Lung (tissue), 12 donors: ENCODE measurements around the gene TAF6. TPM values are rescaled to one million over a fixed set of nuclear protein-coding genes. Genes with fewer than 3 reads are reported as not detected.

Source experiments
- ATAC-seq: fragments of 200-7000 bp; cut with Tn5 transposase; one replicate; pipeline ENCODE4 v1.9.1; 2020; ENCODE audit warnings: moderate number of reproducible peaks; ENCODE audit not compliant: insufficient read depth, low FRiP score
- DNase-seq, 3 donors: peaks; one replicate each; pipeline ENCODE4 v3.0.0-alpha.2; 2013 to 2017
- H3K27ac ChIP-seq, 2 donors: one replicate each; pipeline ENCODE4 v1.5.1; 2013; ENCODE audit warnings: mild to moderate bottlenecking in 2 of 2, moderate library complexity in 2 of 2, control low read depth in 1 of 2, inconsistent platforms in 1 of 2, low read depth in 1 of 2, low read length in 1 of 2
- H3K27me3 ChIP-seq, 3 donors: one replicate each; pipeline ENCODE4 v1.5.1; 2013; ENCODE audit warnings: low read length in 2 of 3; ENCODE audit not compliant: control insufficient read depth in 3 of 3, insufficient read depth in 3 of 3
- H3K36me3 ChIP-seq, 4 donors: one replicate each; pipeline ENCODE4 v1.5.1; 2013; ENCODE audit warnings: low read length in 4 of 4, mild to moderate bottlenecking in 1 of 4, moderate library complexity in 1 of 4; ENCODE audit not compliant: control insufficient read depth in 4 of 4, insufficient read depth in 4 of 4
- H3K4me1 ChIP-seq, 5 donors: one replicate each; pipeline ENCODE4 v1.5.1; 2013; ENCODE audit warnings: low read length in 5 of 5, mild to moderate bottlenecking in 2 of 5, moderate library complexity in 1 of 5; ENCODE audit not compliant: control insufficient read depth in 5 of 5, insufficient read depth in 5 of 5
- H3K4me3 ChIP-seq: one replicate; pipeline ENCODE4 v1.5.1; 2013; ENCODE audit warnings: mild to moderate bottlenecking, control low read depth, moderate library complexity
- H3K9ac ChIP-seq, 2 donors: one replicate each; pipeline ENCODE4 v1.5.1; 2013; ENCODE audit warnings: low read length in 2 of 2, control low read depth in 1 of 2; ENCODE audit not compliant: insufficient read depth in 1 of 2
- H3K9me3 ChIP-seq, 4 donors: one replicate each; pipeline ENCODE4 v1.5.1; 2013; ENCODE audit warnings: low read length in 3 of 4, mild to moderate bottlenecking in 1 of 4, moderate library complexity in 1 of 4; ENCODE audit not compliant: control insufficient read depth in 4 of 4, insufficient read depth in 3 of 4
- WGBS, 2 donors: extraction: QIAGEN DNeasy Blood & Tissue Kit; methylation state at CpG; one replicate each; pipeline ENCODE4 v1.1.7; 2013; 5-methylcytosine and 5-hydroxymethylcytosine counted together
- polyA plus RNA-seq, 2 donors: library from polyadenylated mRNA; stranded (reverse); fragments of 200-250 nt; gene quantifications; one replicate each; pipeline ENCODE4 v1.2.1, GENCODE V29; 2013
- total RNA-seq, 2 donors: library from RNA; depleted of rRNA in 1 of 2; stranded (reverse); fragments of >200 nt in 1 of 2; gene quantifications; one replicate each; pipeline ENCODE4 v1.2.1, GENCODE V29; 2014 to 2021
- TF ChIP-seq, protein P1 (sequence below): IDR thresholded peaks from 2 replicates; pipeline ENCODE4 v1.5.1; 2012; ENCODE audit warnings: mild to moderate bottlenecking; ENCODE audit errors: control extremely low read depth, extremely low read depth
- donor health status: control.
- donor health status: control.
- donor health status: Bipolar disorder and iron deficiency.
- donor health status: healthy.
- donor health status: DM: yes; HTN: yes; CAD: no.

TAF6 gene
- total and polyA plus RNA-seq, 4 donors = 31.5 to 51.5 (median 37.9) TPM

DNA sequence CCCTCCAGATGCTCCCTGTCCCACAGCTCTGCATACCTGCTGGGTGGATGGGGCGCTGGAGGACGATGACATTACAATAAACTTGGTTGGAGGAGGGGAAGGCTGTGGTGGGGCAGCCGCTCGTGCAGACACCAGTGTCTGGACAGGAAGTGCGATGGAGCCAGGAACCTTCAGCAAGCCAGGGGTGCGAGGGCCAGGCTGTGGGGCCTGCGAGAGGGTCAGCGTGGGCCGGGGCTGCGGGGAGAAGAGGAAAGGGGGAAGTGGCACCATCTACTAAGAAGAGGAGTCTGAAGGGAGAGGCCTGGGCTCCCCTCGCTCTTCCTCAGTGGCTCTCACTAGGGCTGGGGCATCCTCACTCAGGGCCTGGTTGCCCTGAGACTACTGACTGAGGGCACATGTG is 11.3 kb downstream of the TAF6 start:
- Histone ChIP-seq H3K4me1 (no peaks in the 10 kb centered on the region), H3K27me3 (no peaks in the 10 kb centered on the region), H3K4me3 (no peak overlapping the region), H3K27ac (no peak overlapping the region), H3K9me3 (no peaks in the 10 kb centered on the region), H3K9ac (no peak overlapping the region), H3K36me3 (peaks cover 5 to 71% (median 27%) of the 10 kb centered on the region in 4 donors)
- ATAC-seq = no peak
- WGBS, 2 donors = 71 to 72% methylated on average over 11 of the region's 11 CpGs
- no peak for DNase-seq
- TF ChIP-seq, protein P1, sequence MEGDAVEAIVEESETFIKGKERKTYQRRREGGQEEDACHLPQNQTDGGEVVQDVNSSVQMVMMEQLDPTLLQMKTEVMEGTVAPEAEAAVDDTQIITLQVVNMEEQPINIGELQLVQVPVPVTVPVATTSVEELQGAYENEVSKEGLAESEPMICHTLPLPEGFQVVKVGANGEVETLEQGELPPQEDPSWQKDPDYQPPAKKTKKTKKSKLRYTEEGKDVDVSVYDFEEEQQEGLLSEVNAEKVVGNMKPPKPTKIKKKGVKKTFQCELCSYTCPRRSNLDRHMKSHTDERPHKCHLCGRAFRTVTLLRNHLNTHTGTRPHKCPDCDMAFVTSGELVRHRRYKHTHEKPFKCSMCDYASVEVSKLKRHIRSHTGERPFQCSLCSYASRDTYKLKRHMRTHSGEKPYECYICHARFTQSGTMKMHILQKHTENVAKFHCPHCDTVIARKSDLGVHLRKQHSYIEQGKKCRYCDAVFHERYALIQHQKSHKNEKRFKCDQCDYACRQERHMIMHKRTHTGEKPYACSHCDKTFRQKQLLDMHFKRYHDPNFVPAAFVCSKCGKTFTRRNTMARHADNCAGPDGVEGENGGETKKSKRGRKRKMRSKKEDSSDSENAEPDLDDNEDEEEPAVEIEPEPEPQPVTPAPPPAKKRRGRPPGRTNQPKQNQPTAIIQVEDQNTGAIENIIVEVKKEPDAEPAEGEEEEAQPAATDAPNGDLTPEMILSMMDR = no peak

DNA sequence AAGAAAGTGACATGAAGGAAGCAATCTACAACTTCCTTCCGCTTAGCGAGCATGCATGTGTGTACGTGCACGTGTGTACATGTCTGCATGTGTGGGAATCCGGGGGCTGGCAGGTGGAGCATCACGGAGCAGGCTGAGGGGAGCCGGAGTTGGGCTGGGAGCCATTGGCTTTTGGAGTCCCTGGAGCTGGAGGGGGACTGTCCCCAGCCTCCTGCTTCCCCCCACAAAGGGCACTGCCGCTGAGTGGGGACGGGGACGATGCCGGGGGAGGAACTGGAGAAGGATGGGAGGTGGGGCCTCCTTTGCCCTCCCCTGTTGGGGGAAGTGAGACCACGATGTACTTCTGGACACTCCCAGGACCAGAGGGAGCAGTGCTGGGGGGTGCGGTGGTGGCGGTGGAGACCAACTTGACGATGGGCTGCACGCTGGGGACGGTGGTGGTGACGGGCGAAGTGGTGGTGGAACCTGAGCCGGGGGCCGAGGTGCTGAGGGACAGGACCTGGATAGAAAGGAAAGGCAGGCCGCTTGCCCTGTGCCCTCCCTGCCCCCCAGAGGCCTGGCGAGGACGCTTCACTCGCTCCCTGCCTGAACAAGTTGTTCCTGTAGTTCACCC is 11.9 kb downstream of the TAF6 start:
- no peak overlapping the region for H3K9ac ChIP-seq
- H3K4me1 ChIP-seq = peaks cover 0 to 4% (median 0%) of the 10 kb centered on the region in 5 donors
- no peak overlapping the region for H3K4me3 ChIP-seq
- H3K9me3 ChIP-seq = no peaks in the 10 kb centered on the region
- ATAC-seq (no peak), DNase-seq (no peak)
- 84 to 89% methylated on average over 24 to 25 of the region's 25 CpGs for WGBS, 2 donors
- peaks cover 5 to 68% (median 27%) of the 10 kb centered on the region in 4 donors for H3K36me3 ChIP-seq
- TF ChIP-seq, protein P1 = no peak
- H3K27me3 ChIP-seq = no peaks in the 10 kb centered on the region
- H3K27ac ChIP-seq = no peak overlapping the region

DNA sequence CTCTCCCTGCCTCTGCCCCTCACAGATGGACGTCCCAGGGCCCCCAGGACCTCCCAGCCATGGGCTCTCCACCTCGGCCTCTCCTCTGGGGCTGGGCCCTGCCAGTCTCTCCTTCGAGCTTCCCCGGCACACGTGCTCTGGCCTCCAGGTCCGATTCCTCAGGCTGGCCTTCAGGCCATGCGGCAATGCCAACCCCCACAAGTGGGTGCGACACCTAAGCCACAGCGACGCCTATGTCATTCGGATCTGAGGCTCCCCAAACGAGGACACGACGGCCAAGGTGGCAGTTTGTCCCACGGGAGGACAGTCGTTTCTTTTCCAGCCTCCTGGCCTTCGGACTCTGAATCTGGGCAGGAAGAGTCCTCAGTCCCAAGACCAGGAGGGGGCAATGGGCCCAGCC is 12.5 kb downstream of the TAF6 start:
- H3K27me3 ChIP-seq = no peaks in the 10 kb centered on the region
- H3K4me3 ChIP-seq = no peak overlapping the region
- WGBS, 2 donors = 86 to 88% methylated on average over 17 of the region's 17 CpGs
- H3K27ac ChIP-seq = no peak overlapping the region
- no peak overlapping the region for H3K9ac ChIP-seq
- ATAC-seq = no peak
- H3K9me3 ChIP-seq = no peaks in the 10 kb centered on the region
- DNase-seq = no peak
- TF ChIP-seq, protein P1 = no peak
- H3K4me1 ChIP-seq = peaks cover 0 to 4% (median 0%) of the 10 kb centered on the region in 5 donors
- peaks cover 5 to 64% (median 26%) of the 10 kb centered on the region in 4 donors for H3K36me3 ChIP-seq

DNA sequence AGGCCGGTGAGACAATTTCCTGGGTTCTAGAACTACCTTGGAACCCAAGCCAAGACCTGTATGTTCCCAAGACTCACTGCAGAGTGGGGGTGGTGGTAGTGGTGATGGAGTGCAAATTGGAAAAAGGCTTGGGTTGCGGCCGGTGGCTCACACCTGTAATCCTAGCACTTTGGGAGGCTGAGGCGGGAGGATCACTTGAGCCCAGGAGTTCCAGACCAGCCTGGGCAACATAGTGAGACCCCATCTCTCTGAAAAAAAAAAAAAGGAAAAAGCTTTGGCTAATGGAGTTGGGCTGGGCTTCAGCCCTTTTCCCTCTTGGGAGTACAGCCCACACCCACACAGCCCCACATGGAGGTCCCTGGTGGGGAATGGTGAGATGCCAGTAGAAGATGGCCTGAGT is 13.6 kb downstream of the TAF6 start:
- DNase-seq = no peak
- no peak overlapping the region for H3K9ac ChIP-seq
- no peaks in the 10 kb centered on the region for H3K27me3 ChIP-seq
- no peak overlapping the region for H3K27ac ChIP-seq
- H3K9me3 ChIP-seq = no peaks in the 10 kb centered on the region
- peaks cover 0 to 4% (median 0%) of the 10 kb centered on the region in 5 donors for H3K4me1 ChIP-seq
- WGBS, 2 donors = 94 to 96% methylated on average over 4 of the region's 4 CpGs
- no peak overlapping the region for H3K4me3 ChIP-seq
- TF ChIP-seq, protein P1 = no peak
- peaks cover 5 to 54% (median 17%) of the 10 kb centered on the region in 4 donors for H3K36me3 ChIP-seq
- ATAC-seq = no peak
